GM12874 (cell line): ENCODE results near the gene PNPLA2.

Experiments used
- CTCF ChIP-seq: IDR thresholded peaks from 2 replicates; pipeline ENCODE4 v1.5.1; 2011; ENCODE audit warnings: low read depth, mild to moderate bottlenecking, control low read depth, low read length, moderate library complexity; ENCODE audit not compliant: insufficient read depth

Gene PNPLA2

GRCh38 chr11:820655-821511, 2.2 kb downstream of the PNPLA2 start:
- TF ChIP-seq CTCF, result no peak

- no peak for TF ChIP-seq CTCF
These were observed 3.0 kb downstream of the PNPLA2 start for GRCh38 chr11:821512-822371.

DNA sequence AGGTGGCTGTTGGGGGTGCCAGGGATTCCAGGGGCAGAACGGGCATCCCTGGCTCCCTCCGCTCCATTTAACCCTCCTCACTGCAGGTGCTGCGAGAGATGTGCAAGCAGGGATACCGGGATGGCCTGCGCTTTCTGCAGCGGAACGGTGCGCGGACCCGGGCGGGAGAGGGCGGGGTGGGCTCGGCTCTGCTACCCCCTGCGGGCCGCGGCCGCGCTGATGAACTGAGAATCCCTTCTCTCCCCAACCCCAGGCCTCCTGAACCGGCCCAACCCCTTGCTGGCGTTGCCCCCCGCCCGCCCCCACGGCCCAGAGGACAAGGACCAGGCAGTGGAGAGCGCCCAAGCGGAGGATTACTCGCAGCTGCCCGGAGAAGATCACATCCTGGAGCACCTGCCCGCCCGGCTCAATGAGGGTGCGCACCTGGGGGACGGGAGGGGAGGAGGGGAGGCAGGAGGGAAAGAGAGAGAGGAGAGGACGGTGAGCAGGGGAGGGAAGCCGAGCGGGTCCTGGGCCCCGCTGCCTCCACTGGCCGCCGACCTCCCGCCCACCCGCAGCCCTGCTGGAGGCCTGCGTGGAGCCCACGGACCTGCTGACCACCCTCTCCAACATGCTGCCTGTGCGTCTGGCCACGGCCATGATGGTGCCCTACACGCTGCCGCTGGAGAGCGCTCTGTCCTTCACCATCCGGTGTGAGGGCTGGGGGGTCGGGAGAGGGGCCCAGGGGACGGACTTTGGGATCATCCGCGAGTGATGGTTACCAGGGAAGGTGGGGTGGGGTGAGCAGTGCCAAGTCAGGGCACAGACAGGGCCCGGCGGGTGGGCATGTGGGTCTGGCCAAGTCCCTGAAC, 5.0 kb downstream of the PNPLA2 start:
- TF ChIP-seq CTCF, result no peak

DNA sequence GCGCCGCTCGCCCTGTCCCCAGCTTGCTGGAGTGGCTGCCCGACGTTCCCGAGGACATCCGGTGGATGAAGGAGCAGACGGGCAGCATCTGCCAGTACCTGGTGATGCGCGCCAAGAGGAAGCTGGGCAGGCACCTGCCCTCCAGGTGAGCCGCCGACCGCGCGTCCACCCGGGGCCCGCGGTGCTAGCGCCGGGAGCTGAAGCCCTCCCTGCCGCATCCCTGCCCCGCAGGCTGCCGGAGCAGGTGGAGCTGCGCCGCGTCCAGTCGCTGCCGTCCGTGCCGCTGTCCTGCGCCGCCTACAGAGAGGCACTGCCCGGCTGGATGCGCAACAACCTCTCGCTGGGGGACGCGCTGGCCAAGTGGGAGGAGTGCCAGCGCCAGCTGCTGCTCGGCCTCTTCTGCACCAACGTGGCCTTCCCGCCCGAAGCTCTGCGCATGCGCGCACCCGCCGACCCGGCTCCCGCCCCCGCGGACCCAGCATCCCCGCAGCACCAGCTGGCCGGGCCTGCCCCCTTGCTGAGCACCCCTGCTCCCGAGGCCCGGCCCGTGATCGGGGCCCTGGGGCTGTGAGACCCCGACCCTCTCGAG, 5.7 kb downstream of the PNPLA2 start:
- no peak for TF ChIP-seq CTCF

GRCh38 chr11:824942-825341, 6.2 kb downstream of the PNPLA2 start:
- no peak for TF ChIP-seq CTCF

GRCh38 chr11:825366-826226, 6.9 kb downstream of the PNPLA2 start:
- TF ChIP-seq CTCF, result no peak
